Measurements from ENCODE around the gene FTO. TPM values are rescaled to one million over a fixed set of nuclear protein-coding genes. Genes with fewer than 3 reads are reported as not detected.

The FTO gene
- total RNA-seq, 1 donor from 2014 or later: 110 TPM

- TF ChIP-seq, protein P1, sequence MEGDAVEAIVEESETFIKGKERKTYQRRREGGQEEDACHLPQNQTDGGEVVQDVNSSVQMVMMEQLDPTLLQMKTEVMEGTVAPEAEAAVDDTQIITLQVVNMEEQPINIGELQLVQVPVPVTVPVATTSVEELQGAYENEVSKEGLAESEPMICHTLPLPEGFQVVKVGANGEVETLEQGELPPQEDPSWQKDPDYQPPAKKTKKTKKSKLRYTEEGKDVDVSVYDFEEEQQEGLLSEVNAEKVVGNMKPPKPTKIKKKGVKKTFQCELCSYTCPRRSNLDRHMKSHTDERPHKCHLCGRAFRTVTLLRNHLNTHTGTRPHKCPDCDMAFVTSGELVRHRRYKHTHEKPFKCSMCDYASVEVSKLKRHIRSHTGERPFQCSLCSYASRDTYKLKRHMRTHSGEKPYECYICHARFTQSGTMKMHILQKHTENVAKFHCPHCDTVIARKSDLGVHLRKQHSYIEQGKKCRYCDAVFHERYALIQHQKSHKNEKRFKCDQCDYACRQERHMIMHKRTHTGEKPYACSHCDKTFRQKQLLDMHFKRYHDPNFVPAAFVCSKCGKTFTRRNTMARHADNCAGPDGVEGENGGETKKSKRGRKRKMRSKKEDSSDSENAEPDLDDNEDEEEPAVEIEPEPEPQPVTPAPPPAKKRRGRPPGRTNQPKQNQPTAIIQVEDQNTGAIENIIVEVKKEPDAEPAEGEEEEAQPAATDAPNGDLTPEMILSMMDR (IDR thresholded peaks at IDR 0.05): no peak
- no peak for TF ChIP-seq EZH2phosphoT487 (IDR thresholded peaks at IDR 0.05)
- no peak for TF ChIP-seq EZH2 (IDR thresholded peaks at IDR 0.05)
- H3K36me3 ChIP-seq: no peaks in the 10 kb centered on the region
- H3K4me3 Mint-ChIP-seq: no peak overlapping the region
- no peaks in the 10 kb centered on the region for H3K79me2 ChIP-seq (ENCODE audit: low read depth)
- H3K36me3 Mint-ChIP-seq: no peaks in the 10 kb centered on the region
- no peak overlapping the region for H3K27ac ChIP-seq
- no peaks in the 10 kb centered on the region for H3F3A ChIP-seq (ENCODE audit: low read depth)
- no peak overlapping the region for H3K9ac ChIP-seq
- H4K20me1 ChIP-seq (ENCODE audit: low read depth): no peaks in the 10 kb centered on the region
- peaks cover 3% of the 10 kb centered on the region for H3K4me1 ChIP-seq
- no peak overlapping the region for H2AFZ ChIP-seq (replicated peaks)
- H3K4me2 ChIP-seq: no peak overlapping the region
- DNase-seq (ENCODE audit: low spot score): no peak
- peaks cover 8% of the 10 kb centered on the region for H3K9me3 Mint-ChIP-seq
- no peaks in the 10 kb centered on the region for H3K9me3 ChIP-seq (ENCODE audit: low read depth)
- H3K4me3 ChIP-seq: no peak overlapping the region
- no peaks in the 10 kb centered on the region for H3K27me3 ChIP-seq
- peaks cover 6% of the 10 kb centered on the region for H3K4me1 Mint-ChIP-seq
- H3K27ac Mint-ChIP-seq: no peak overlapping the region
- H3K27me3 Mint-ChIP-seq (ENCODE audit: insufficient read depth, low read depth): no peaks in the 10 kb centered on the region
Measured at GRCh38 chr16:54140057-54140787, 436.3 kb downstream of the FTO start.

GRCh38 chr16:54140788-54141136, 436.8 kb downstream of the FTO start:
- Mint-ChIP-seq H3K9me3 (peaks cover 8% of the 10 kb centered on the region), H3K4me3 (no peak overlapping the region), H3K27me3 (ENCODE audit: insufficient read depth, low read depth) (no peaks in the 10 kb centered on the region), H3K36me3 (no peaks in the 10 kb centered on the region), H3K4me1 (peaks cover 6% of the 10 kb centered on the region), H3K27ac (no peak overlapping the region)
- H3K79me2 ChIP-seq (ENCODE audit: low read depth): no peaks in the 10 kb centered on the region
- H3F3A ChIP-seq (ENCODE audit: low read depth): no peaks in the 10 kb centered on the region
- no peak overlapping the region for H2AFZ ChIP-seq (replicated peaks)
- H3K36me3 ChIP-seq: no peaks in the 10 kb centered on the region
- TF ChIP-seq EZH2phosphoT487 (IDR thresholded peaks at IDR 0.05): no peak
- no peak for TF ChIP-seq EZH2 (IDR thresholded peaks at IDR 0.05)
- TF ChIP-seq, protein P1 (IDR thresholded peaks at IDR 0.05): no peak
- DNase-seq (ENCODE audit: low spot score): no peak
- H3K4me1 ChIP-seq: peaks cover 3% of the 10 kb centered on the region
- H3K27me3 ChIP-seq: no peaks in the 10 kb centered on the region
- H3K27ac ChIP-seq: no peak overlapping the region
- H3K4me2 ChIP-seq: no peak overlapping the region
- no peak overlapping the region for H3K9ac ChIP-seq
- H4K20me1 ChIP-seq (ENCODE audit: low read depth): no peaks in the 10 kb centered on the region
- H3K4me3 ChIP-seq: no peak overlapping the region
- no peaks in the 10 kb centered on the region for H3K9me3 ChIP-seq (ENCODE audit: low read depth)

DNA sequence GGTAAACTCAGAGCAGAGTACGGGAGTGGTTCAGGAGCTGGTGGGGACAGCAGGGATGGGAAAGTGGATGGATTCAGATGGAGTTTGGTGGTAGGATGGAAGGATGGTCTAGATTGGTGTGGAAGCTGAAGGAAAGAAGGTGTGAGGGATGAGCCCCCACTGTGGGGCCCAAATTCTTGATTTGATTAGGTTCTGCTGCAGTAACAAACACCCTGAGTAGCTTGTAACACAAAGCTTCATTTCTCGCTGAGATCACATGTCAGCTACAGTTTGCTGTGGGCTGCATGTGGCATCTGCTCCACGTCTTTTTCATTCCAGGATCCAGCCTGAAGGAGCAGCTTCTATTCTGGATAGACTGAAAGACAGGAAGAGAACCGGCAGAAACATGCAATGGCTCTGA, 438.8 kb downstream of the FTO start:
- H3K4me2 ChIP-seq: no peak overlapping the region
- no peaks in the 10 kb centered on the region for H3K79me2 ChIP-seq (ENCODE audit: low read depth)
- no peak overlapping the region for H3K9ac ChIP-seq
- H3F3A ChIP-seq (ENCODE audit: low read depth): no peaks in the 10 kb centered on the region
- no peaks in the 10 kb centered on the region for H4K20me1 ChIP-seq (ENCODE audit: low read depth)
- H3K4me3 Mint-ChIP-seq: no peak overlapping the region
- no peaks in the 10 kb centered on the region for H3K27me3 ChIP-seq
- H3K4me1 ChIP-seq: peaks cover 3% of the 10 kb centered on the region
- peaks cover 8% of the 10 kb centered on the region for H3K9me3 Mint-ChIP-seq
- H3K36me3 Mint-ChIP-seq: no peaks in the 10 kb centered on the region
- no peaks in the 10 kb centered on the region for H3K27me3 Mint-ChIP-seq (ENCODE audit: insufficient read depth, low read depth)
- H3K9me3 ChIP-seq (ENCODE audit: low read depth): no peaks in the 10 kb centered on the region
- no peak overlapping the region for H3K27ac ChIP-seq
- no peak for DNase-seq (ENCODE audit: low spot score)
- H3K27ac Mint-ChIP-seq: no peak overlapping the region
- peaks cover 6% of the 10 kb centered on the region for H3K4me1 Mint-ChIP-seq
- no peaks in the 10 kb centered on the region for H3K36me3 ChIP-seq
- H3K4me3 ChIP-seq: no peak overlapping the region
- TF ChIP-seq EZH2phosphoT487 (IDR thresholded peaks at IDR 0.05): no peak
- TF ChIP-seq EZH2 (IDR thresholded peaks at IDR 0.05): no peak
- TF ChIP-seq, protein P1 (IDR thresholded peaks at IDR 0.05): no peak
- no peak overlapping the region for H2AFZ ChIP-seq (replicated peaks)
